Activated T-cell treated with anti-CD3 and anti-CD28 coated beads, Interleukin-2, amount 50 U/mL, for 72 hours (primary cell): ENCODE data around the gene CELSR1. TPM values are rescaled to one million over a fixed set of nuclear protein-coding genes. Genes with fewer than 3 reads are reported as not detected.
A peak's percentile ranks its signal among the peaks of the same experiment; 100 is the strongest.

ENCODE experiments used
- ATAC-seq, 2 donors: fragments of 150-1000 bp; cut with Tn5 transposase; replicated peaks in 1 of 2; 2 replicates each; pipeline ENCODE4 v1.10.0; 2021; ENCODE audit warnings: moderate library complexity in 2 of 2, mild to moderate bottlenecking in 1 of 2
- DNase-seq, 2 donors: peaks; one replicate each; pipeline ENCODE4 v3.0.0; 2021 to 2022; ENCODE audit warnings: mixed read lengths in 1 of 2
- H3K27ac Mint-ChIP-seq: one replicate; pipeline ENCODE4 v1.8.0; 2022; ENCODE audit warnings: mild to moderate bottlenecking, moderate library complexity, mixed read lengths
- H3K27me3 Mint-ChIP-seq: one replicate; pipeline ENCODE4 v1.8.0; 2022; ENCODE audit warnings: low read depth, mixed read lengths
- H3K36me3 Mint-ChIP-seq, 2 donors: one replicate each; pipeline ENCODE4 v1.8.0; 2022; ENCODE audit warnings: mixed read lengths in 2 of 2, mild to moderate bottlenecking in 1 of 2; ENCODE audit not compliant: insufficient read depth in 2 of 2
- H3K4me1 Mint-ChIP-seq: one replicate; pipeline ENCODE4 v1.8.0; 2022; ENCODE audit warnings: low read depth, mixed read lengths
- H3K4me3 Mint-ChIP-seq, 2 donors: one replicate each; pipeline ENCODE4 v1.8.0; 2022; ENCODE audit warnings: mild to moderate bottlenecking in 2 of 2, mixed read lengths in 2 of 2, moderate library complexity in 2 of 2
- H3K9me3 Mint-ChIP-seq, 2 donors: one replicate each; pipeline ENCODE4 v1.8.0; 2022; ENCODE audit warnings: mixed read lengths in 2 of 2
- total RNA-seq, 2 donors: library from RNA; stranded (reverse); gene quantifications; one replicate each; pipeline ENCODE4 v1.2.3, GENCODE V29; 2022

CELSR1 gene
- total RNA-seq, 2 donors from 2014 or later, result 0.83 to 1.3 TPM

DNA sequence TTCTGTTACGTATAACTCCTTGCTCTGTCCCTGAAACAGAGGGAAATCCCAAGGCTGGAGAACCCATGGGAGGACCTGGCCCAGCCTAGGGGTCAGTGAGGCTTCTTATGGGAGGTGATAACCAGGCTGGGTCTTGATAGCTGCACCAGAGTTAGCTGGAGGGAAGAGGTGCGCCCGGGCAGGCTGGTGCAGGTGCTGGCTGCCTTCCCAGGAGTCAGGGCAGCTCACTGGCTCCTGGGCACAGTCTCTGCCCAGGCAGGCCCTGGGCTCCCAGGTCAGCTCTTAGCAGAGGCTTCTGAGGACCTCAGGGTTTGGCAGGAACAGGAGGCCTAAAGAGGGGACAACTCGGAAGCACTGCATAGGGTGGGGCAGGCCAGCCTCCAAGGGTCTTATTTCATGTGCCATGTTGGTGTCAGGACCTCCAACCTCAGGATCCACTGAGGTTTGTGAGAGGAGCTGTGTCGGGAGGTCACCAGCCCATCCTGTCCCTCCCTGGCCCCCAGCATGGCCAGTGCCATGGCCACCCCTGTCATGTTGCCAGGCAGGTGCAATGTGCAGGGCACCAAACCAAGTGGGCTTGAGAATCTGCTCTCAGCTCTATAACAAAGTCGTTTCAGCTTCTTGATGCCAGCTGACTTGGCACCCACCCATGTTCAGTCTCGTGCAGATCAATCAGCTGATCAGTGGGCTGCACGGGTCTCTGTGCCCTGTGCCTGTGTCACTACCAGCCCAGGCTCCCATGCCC lies 20.5 kb upstream of the CELSR1 start:
- Mint-ChIP-seq H3K27me3 (no peaks in the 10 kb centered on the region), H3K27ac (no peak overlapping the region)
- ATAC-seq, result no peak

DNA sequence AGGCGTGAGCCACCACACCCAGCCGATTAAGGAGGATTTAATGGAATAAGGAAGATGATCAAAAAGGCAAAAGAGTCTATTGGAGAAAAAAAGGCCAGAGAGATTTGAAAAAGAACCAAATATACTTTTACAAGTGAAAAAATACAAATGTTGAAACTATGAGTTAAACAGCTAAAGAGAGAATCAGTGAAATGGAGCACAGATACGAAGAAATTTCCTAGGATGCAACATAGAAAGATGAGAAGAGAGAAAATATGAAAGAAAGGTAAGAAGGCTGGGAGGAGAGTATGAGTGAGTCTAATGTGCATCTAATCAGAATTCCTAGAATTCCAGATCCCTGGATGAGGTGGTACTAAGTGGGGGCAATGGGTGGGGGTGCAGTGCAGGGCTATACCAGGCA lies 19.4 kb upstream of the CELSR1 start:
- DNase-seq (no peak), ATAC-seq (no peak)
- H3K27ac Mint-ChIP-seq, result no peak overlapping the region
- H3K36me3 Mint-ChIP-seq, result peaks cover 0 to 4% of the 10 kb centered on the region in 2 donors
- peaks cover 10% of the 10 kb centered on the region for H3K4me1 Mint-ChIP-seq
- H3K27me3 Mint-ChIP-seq, result no peaks in the 10 kb centered on the region
- H3K9me3 Mint-ChIP-seq, result peaks cover 2 to 4% of the 10 kb centered on the region in 2 donors
- no peak overlapping the region for H3K4me3 Mint-ChIP-seq

More for the DNA sequence above, 20.5 kb upstream of the CELSR1 start:
- H3K4me3 Mint-ChIP-seq, result no peak overlapping the region
- no peak for DNase-seq
- H3K4me1 Mint-ChIP-seq, result peaks cover 19% of the 10 kb centered on the region
- peaks cover 2 to 4% of the 10 kb centered on the region in 2 donors for H3K9me3 Mint-ChIP-seq
- peaks cover 0 to 4% of the 10 kb centered on the region in 2 donors for H3K36me3 Mint-ChIP-seq

DNA sequence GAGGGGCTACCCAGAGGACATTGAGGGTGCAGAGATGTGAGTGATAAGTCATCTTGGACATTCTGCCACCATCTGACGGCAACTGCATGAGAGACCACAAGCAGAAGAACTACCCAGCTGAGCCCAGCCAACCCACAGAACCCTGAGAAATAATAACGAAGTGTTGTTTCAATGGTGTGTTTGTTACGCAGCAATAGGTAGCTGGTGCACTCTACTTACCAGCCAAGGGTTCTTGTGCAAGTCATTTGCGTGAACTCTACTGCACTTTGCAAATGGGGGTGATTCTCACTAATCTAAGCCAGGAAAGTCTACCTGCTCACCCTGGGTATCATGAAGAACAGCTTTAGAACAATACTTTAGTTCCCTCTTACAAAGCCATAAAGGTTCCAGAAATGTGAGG lies 15.8 kb upstream of the CELSR1 start:
- Mint-ChIP-seq H3K27ac (no peak overlapping the region), H3K9me3 (peaks cover 2 to 4% of the 10 kb centered on the region in 2 donors), H3K4me3 (no peak overlapping the region), H3K36me3 (peaks cover 0 to 4% of the 10 kb centered on the region in 2 donors), H3K4me1 (no peaks in the 10 kb centered on the region), H3K27me3 (no peaks in the 10 kb centered on the region)
- ATAC-seq (no peak), DNase-seq (no peak)

DNA sequence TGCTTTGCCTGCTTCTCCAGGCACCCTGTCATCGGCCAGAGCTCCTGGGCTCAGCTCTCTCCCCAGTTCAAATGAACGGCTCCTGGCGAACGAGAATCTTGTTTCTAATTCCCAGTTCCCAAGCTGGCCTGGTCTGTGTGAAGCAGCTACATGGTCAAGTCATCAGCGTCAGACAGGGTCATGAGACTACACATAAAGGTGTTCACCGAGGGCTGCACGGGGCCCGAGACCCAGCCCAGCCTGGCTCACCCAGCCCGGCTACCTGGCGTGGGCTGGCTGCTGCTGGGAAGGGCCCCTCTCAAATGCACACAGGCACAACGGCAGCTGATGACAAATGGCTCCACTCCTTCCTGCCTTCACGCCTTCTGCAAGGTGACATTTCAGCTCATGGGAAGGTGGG lies 14.6 kb upstream of the CELSR1 start:
- Mint-ChIP-seq H3K4me3 (no peak overlapping the region), H3K36me3 (peaks cover 0 to 4% of the 10 kb centered on the region in 2 donors), H3K27me3 (no peaks in the 10 kb centered on the region), H3K27ac (no peak overlapping the region), H3K9me3 (peaks cover 2 to 4% of the 10 kb centered on the region in 2 donors), H3K4me1 (no peaks in the 10 kb centered on the region)
- DNase-seq, result no peak
- no peak for ATAC-seq

DNA sequence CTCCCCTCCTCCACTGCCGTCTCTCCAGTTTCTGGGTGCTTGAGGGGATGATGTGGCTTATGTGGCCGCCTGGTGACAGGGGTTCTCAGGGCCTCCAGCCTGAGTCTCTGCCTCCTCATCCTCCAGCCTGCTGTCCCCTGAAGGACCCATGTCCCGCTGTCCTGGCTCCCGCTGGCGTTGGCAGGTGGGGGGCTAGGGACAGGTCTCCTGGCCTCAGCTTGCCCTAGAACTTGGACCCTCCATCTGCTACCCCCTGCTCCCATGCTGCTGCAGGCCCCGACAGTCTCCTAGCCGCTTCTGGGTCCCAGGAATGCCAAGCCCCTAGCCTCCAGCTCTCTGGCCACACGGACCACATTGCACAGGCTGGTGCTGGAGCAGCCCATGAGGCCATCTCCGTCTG lies 13.9 kb upstream of the CELSR1 start:
- ATAC-seq (no peak), DNase-seq (no peak)
- no peak overlapping the region for H3K4me3 Mint-ChIP-seq
- no peaks in the 10 kb centered on the region for H3K4me1 Mint-ChIP-seq
- peaks cover 0 to 2% of the 10 kb centered on the region in 2 donors for H3K36me3 Mint-ChIP-seq
- H3K9me3 Mint-ChIP-seq, result no peaks in the 10 kb centered on the region
- no peaks in the 10 kb centered on the region for H3K27me3 Mint-ChIP-seq
- H3K27ac Mint-ChIP-seq, result no peak overlapping the region

DNA sequence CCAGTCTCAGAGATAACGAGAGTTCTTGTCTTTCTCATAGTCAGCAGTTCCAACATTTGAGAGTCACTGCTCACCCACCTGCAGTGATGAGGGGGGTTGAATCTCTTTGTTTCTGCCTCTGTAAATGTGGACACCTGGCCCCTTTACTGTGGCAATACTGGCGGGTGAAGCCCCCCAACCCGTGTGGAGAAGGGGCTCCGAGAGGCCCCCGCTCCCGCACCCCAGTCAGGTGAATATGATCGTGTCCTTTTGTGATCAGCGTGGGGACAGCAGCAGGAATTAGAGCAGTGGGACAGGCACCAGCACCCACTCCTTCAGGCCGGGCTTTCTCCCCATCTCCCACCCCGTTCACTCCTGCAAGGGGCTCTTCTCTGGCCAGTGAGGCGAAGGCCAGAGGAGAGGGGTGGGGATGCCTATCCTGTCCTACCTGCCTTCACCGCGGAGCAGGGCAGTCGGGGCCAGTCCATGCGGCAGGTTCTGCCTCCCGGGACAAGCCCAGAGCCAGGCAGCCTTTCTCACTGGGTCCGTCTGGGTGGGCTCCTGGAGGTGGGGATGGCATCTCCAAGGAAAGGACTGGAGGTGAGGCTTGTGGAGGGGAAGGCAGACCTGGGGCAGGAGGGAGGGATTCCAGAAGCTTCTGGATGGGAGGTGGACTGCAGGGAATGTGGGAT lies 12.7 kb upstream of the CELSR1 start:
- Mint-ChIP-seq H3K4me3 (no peak overlapping the region), H3K27ac (no peak overlapping the region)

DNA sequence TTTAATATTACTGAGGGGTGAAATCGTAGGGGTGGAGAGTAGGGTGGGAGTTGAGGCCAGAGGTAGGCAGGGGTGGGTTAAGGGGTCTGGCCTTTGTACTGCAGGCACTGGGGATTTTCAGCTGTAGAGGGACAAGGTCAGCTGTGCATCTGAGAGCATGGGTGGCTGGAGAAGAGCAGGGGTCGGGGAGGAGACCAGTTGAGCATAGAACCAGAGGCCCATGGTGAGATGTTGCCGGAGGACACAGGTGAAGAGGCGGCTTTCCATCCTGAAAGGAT lies 12.1 kb upstream of the CELSR1 start:
- H3K27ac Mint-ChIP-seq, result no peak overlapping the region
- H3K9me3 Mint-ChIP-seq, result no peaks in the 10 kb centered on the region

More for the DNA sequence above, 12.7 kb upstream of the CELSR1 start:
- H3K9me3 Mint-ChIP-seq, result no peaks in the 10 kb centered on the region
- ATAC-seq, result no peak
- H3K4me1 Mint-ChIP-seq, result peaks cover 1% of the 10 kb centered on the region
- no peaks in the 10 kb centered on the region for H3K27me3 Mint-ChIP-seq
- H3K36me3 Mint-ChIP-seq, result no peaks in the 10 kb centered on the region
- DNase-seq, result no peak

DNA sequence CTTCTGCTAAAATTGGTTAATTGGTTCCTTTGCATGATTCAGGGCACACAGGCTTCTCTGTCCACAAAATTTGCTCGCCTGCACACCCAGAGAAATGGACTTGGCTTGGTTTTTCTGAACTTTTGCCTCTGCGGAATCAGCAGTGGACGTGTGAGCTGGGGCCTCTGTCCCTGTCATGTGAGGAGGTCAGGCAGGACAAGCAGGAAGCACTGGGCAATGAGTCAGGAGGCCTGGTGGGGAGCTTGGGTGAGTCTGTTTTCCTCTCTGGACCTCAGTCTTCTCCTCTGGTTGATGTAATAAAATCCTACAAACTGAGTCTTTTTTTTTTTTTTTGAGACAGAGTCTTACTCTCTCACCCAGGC lies 10.4 kb upstream of the CELSR1 start:
- Mint-ChIP-seq H3K4me3 (no peak overlapping the region), H3K27ac (no peak overlapping the region), H3K9me3 (no peaks in the 10 kb centered on the region), H3K27me3 (no peaks in the 10 kb centered on the region), H3K36me3 (no peaks in the 10 kb centered on the region), H3K4me1 (peaks cover 6% of the 10 kb centered on the region)
- DNase-seq (no peak), ATAC-seq (no peak)

More for the DNA sequence above, 12.1 kb upstream of the CELSR1 start:
- DNase-seq (no peak), ATAC-seq (no peak)
- no peaks in the 10 kb centered on the region for H3K27me3 Mint-ChIP-seq
- H3K4me1 Mint-ChIP-seq, result peaks cover 6% of the 10 kb centered on the region
- H3K4me3 Mint-ChIP-seq, result no peak overlapping the region
- H3K36me3 Mint-ChIP-seq, result no peaks in the 10 kb centered on the region

DNA sequence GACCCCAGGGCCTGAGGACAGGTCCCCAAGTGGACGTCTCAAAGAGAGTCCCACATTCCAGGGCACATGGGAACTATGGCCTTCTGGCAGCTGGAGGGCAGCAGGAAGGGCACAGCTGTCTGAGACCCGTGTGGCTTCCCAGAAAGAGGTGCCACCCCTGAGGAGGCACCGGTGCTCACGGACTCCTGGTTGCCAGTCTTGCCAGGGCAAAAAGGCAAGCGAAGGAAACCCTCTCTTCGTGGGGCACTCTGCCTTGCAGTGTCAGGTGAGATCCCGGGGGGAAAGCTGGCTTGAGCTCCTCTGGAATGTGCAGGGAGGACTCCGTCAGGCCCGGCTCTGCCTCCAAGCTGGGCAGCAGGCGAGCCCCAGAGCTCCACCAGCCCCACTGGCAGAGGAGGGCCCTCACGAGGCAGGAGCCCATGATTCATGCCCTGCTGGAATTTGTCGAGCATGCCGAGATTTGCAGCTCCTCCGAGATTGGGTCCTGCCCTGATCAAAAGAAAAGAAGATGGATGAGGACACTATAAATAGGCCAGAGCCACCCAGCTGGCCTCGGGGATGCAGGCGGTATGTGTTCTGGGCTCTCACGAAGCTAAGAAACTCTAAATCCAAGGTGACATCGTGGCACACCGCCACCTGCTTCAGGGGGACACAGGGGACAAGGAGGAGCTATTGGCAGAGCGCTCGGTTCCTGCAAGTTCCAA lies 9.9 kb upstream of the CELSR1 start:
- ATAC-seq, result no peak
- H3K4me1 Mint-ChIP-seq, result peaks cover 6% of the 10 kb centered on the region
- H3K27ac Mint-ChIP-seq, result no peak overlapping the region
- no peaks in the 10 kb centered on the region for H3K36me3 Mint-ChIP-seq
- H3K9me3 Mint-ChIP-seq, result no peaks in the 10 kb centered on the region
- H3K4me3 Mint-ChIP-seq, result no peak overlapping the region
- no peaks in the 10 kb centered on the region for H3K27me3 Mint-ChIP-seq
- no peak for DNase-seq

DNA sequence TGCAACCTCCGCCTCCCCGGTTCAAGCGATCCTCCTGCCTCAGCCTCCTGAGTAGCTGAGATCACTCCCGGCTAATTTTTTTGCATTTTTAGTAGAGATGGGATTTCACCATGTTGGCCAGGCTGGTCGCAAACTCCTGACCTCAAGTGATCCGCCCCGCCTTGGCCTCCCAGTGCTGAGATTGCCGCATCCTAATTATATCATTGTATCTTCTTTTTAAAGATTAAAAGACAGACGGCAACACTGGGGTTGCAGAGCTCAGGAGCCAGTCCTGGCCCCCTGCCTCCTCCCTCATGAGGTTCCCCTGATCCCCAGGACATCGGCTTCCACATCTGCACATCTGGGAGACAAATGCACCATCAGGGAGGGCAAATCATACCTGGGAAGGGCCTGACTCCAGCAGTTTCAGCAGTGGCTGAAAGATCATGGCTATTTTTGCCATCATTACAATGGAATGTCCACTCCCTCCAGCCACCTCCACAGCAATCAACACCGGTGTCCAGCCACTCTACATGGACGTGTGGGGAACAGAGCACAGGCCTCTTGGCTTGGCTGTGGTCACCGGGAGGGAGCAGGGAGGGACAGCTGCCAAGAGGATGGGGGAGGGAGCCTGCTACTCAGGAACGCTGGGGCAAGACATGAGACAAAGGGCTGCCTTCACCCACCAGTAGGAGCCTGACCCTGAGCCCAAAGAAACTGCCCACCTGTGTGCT lies 9.2 kb upstream of the CELSR1 start:
- ATAC-seq (no peak), DNase-seq (no peak)
- Mint-ChIP-seq H3K27ac (no peak overlapping the region), H3K4me3 (no peak overlapping the region), H3K27me3 (no peaks in the 10 kb centered on the region), H3K9me3 (no peaks in the 10 kb centered on the region), H3K36me3 (no peaks in the 10 kb centered on the region), H3K4me1 (peaks cover 6% of the 10 kb centered on the region)

DNA sequence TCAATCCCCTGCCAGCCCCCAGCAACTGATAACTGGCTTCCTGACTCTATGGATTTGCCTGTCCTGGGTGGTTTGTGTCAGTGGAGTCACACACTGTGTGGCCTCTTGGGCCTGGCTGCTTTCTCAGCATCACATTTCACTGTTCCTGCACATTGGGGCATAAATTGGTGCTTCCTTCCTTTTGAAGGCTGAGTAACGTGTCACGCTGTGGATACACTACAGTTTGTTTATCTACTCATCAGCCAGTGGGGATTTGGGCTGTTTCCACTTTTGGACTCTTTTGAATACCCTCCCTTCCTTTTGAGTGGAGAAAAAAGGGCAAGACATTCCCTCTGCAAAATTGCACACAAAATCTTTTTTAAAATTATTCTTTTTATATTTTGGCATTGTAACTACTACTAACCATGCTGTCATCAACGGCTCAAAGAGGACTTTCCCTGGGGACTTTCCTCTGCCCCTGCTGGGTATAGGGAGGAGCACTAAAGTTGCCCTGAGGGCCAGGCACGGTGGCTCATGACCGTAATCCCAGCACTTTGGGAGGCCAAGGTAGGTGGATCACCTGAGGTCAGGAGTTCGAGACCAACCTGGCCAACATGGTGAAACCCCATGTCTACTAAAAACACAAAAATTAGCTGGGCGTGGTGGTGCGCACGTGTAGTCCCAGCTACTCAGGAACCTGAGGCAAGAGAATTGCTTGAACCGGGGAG lies 7.8 kb upstream of the CELSR1 start:
- ATAC-seq (peak in 1 of 2 donors; percentile 70), DNase-seq (no peak)
- Mint-ChIP-seq H3K27me3 (peaks cover 7% of the 10 kb centered on the region), H3K4me1 (peaks cover 6% of the 10 kb centered on the region), H3K9me3 (no peaks in the 10 kb centered on the region), H3K27ac (peak overlapping the region; percentile 29), H3K36me3 (no peaks in the 10 kb centered on the region), H3K4me3 (no peak overlapping the region)

DNA sequence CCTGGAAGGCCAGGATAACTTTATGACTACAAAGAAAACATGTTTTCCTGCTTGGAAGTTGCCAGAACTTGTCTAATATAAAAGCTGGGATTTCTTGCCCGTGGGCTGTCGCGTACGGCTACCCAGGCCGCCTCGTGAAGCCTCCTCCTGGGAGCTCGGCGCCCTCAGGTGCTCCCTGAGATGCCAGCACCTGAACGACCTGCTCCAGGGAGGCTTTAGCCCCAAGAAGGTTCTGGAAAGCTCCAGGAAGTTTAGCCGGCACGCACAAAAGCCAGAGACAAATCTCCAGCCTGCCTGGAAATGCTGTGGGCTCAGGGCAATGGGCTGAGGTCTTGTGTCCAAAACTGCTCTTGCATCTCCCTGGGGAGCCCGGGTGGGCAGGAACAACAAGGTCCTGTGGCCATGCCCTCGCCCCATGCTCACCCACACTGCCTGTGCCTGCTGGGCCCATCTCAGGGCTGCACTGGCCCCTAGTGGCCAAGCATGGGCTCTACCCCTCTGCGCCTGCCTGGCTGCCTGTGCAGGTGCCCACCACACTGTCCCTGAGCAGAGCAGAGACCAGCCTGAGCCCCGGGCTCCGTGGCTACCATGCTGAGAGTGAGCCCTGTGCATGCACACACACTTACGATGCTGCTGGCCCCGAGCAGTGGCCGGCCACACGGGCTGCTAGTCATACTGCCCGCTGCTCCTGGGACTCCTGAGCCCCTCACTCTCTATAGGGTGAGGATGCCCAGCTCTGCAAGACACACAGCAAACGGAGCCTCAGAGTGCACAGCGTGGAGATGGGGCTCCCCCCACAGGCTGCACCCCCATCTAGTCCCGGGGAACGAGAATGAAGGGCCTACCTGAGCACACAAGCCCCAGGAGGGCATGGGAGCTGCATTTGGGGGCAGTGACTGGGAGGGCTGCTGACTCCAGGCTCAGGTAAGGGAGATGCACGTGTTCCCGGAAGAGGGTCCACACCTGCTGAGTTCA lies 4.9 kb upstream of the CELSR1 start:
- no peaks in the 10 kb centered on the region for H3K9me3 Mint-ChIP-seq
- peaks cover 16% of the 10 kb centered on the region for H3K4me1 Mint-ChIP-seq
- ATAC-seq (peak; percentile 90 to 94), DNase-seq (peak; percentile 77 to 82)
- no peaks in the 10 kb centered on the region for H3K36me3 Mint-ChIP-seq
- no peak overlapping the region for H3K4me3 Mint-ChIP-seq
- peaks cover 26% of the 10 kb centered on the region for H3K27me3 Mint-ChIP-seq
- H3K27ac Mint-ChIP-seq, result no peak overlapping the region
